ENCODE data around the gene VPS13D. TPM values are rescaled to one million over a fixed set of nuclear protein-coding genes. Genes with fewer than 3 reads are reported as not detected.

The VPS13D gene
- total and polyA plus RNA-seq, 3 donors from 2014 or later = 51.9 to 125 (median 86.8) TPM

GRCh38 chr1:12479311-12479710, 249.5 kb downstream of the VPS13D start:
- peaks cover 27% of the 10 kb centered on the region for H3K4me1 ChIP-seq
- WGBS, 2 donors = 87 to 92% methylated on average over 5 to 6 of the region's 6 CpGs

GRCh38 chr1:12480041-12480440, 250.2 kb downstream of the VPS13D start:
- WGBS, 2 donors = 95 to 100% methylated on average over 3 of the region's 3 CpGs
- no peak for DNase-seq
- H3K9me3 ChIP-seq = no peaks in the 10 kb centered on the region
- TF ChIP-seq POLR2A (IDR thresholded peaks at IDR 0.05) = no peak
- TF ChIP-seq, protein P1, sequence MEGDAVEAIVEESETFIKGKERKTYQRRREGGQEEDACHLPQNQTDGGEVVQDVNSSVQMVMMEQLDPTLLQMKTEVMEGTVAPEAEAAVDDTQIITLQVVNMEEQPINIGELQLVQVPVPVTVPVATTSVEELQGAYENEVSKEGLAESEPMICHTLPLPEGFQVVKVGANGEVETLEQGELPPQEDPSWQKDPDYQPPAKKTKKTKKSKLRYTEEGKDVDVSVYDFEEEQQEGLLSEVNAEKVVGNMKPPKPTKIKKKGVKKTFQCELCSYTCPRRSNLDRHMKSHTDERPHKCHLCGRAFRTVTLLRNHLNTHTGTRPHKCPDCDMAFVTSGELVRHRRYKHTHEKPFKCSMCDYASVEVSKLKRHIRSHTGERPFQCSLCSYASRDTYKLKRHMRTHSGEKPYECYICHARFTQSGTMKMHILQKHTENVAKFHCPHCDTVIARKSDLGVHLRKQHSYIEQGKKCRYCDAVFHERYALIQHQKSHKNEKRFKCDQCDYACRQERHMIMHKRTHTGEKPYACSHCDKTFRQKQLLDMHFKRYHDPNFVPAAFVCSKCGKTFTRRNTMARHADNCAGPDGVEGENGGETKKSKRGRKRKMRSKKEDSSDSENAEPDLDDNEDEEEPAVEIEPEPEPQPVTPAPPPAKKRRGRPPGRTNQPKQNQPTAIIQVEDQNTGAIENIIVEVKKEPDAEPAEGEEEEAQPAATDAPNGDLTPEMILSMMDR (IDR thresholded peaks at IDR 0.05) = no peak
- no peaks in the 10 kb centered on the region for H3K36me3 ChIP-seq (ENCODE audit: low read depth, missing control alignments)
- intact Hi-C loops (cut with DNase I; ENCODE audit: low total_unique reads) = no loop called here
- no peak overlapping the region for H3K27ac ChIP-seq
- H3K4me1 ChIP-seq = peaks cover 30% of the 10 kb centered on the region
- no peak overlapping the region for H3K4me3 ChIP-seq
- H3K27me3 ChIP-seq = no peaks in the 10 kb centered on the region

More at GRCh38 chr1:12479311-12479710, 249.5 kb downstream of the VPS13D start:
- Histone ChIP-seq H3K27me3 (no peaks in the 10 kb centered on the region), H3K27ac (no peak overlapping the region), H3K36me3 (ENCODE audit: low read depth, missing control alignments) (no peaks in the 10 kb centered on the region), H3K4me3 (no peak overlapping the region), H3K9me3 (no peaks in the 10 kb centered on the region)
- intact Hi-C loops (cut with DNase I; ENCODE audit: low total_unique reads) = no loop called here
- DNase-seq = no peak
- TF ChIP-seq POLR2A (IDR thresholded peaks at IDR 0.05) = no peak
- TF ChIP-seq, protein P1 (IDR thresholded peaks at IDR 0.05) = no peak

- intact Hi-C loops (cut with DNase I; ENCODE audit: low total_unique reads) = no loop called here
- 85 to 86% methylated on average over 5 of the region's 5 CpGs for WGBS, 2 donors
- H3K4me3 ChIP-seq = no peak overlapping the region
- no peaks in the 10 kb centered on the region for H3K36me3 ChIP-seq (ENCODE audit: low read depth, missing control alignments)
- no peaks in the 10 kb centered on the region for H3K9me3 ChIP-seq
- no peak overlapping the region for H3K27ac ChIP-seq
- no peak for DNase-seq
- peaks cover 33% of the 10 kb centered on the region for H3K4me1 ChIP-seq
- TF ChIP-seq, protein P1 (IDR thresholded peaks at IDR 0.05) = no peak
- no peak for TF ChIP-seq POLR2A (IDR thresholded peaks at IDR 0.05)
- no peaks in the 10 kb centered on the region for H3K27me3 ChIP-seq
Observed at GRCh38 chr1:12480748-12481362, 251.0 kb downstream of the VPS13D start.

GRCh38 chr1:12481928-12482327, 252.1 kb downstream of the VPS13D start:
- no peaks in the 10 kb centered on the region for H3K9me3 ChIP-seq
- H3K27me3 ChIP-seq = no peaks in the 10 kb centered on the region
- H3K36me3 ChIP-seq (ENCODE audit: low read depth, missing control alignments) = no peaks in the 10 kb centered on the region
- H3K4me3 ChIP-seq = no peak overlapping the region
- no peak overlapping the region for H3K27ac ChIP-seq
- H3K4me1 ChIP-seq = peaks cover 41% of the 10 kb centered on the region
- WGBS, 2 donors = 89 to 95% methylated on average over 5 to 6 of the region's 6 CpGs
- no peak for TF ChIP-seq POLR2A (IDR thresholded peaks at IDR 0.05)
- DNase-seq = no peak
- intact Hi-C loops (cut with DNase I; ENCODE audit: low total_unique reads) = no loop called here

GRCh38 chr1:12482988-12483387, 253.2 kb downstream of the VPS13D start:
- Histone ChIP-seq H3K36me3 (ENCODE audit: low read depth, missing control alignments) (no peaks in the 10 kb centered on the region), H3K4me1 (peaks cover 35% of the 10 kb centered on the region), H3K4me3 (no peak overlapping the region), H3K27ac (no peak overlapping the region), H3K27me3 (no peaks in the 10 kb centered on the region), H3K9me3 (no peaks in the 10 kb centered on the region)
- no peak for TF ChIP-seq POLR2A (IDR thresholded peaks at IDR 0.05)
- TF ChIP-seq, protein P1 (IDR thresholded peaks at IDR 0.05) = no peak
- DNase-seq = no peak
- intact Hi-C loops (cut with DNase I; ENCODE audit: low total_unique reads) = no loop called here
- WGBS, 2 donors = 49 to 70% methylated on average over 3 of the region's 3 CpGs

Measured in testis (tissue), 3 donors.